T-cell (primary cell): Measurements from ENCODE around the gene CYTH1. TPM values are rescaled to one million over a fixed set of nuclear protein-coding genes. Genes with fewer than 3 reads are reported as not detected.
A peak's percentile ranks its signal among the peaks of the same experiment; 100 is the strongest.

Experiments used
- ATAC-seq, 4 experiments: fragments of 200-7000 bp in 3 of 4; fragments of 150-1000 bp in 1 of 4; cut with Tn5 transposase; replicated peaks in 1 of 4; 1 replicate in 3 of 4; 2 replicates in 1 of 4; pipeline ENCODE4 v1.10.0; 2021; ENCODE audit warnings: moderate library complexity in 3 of 4, mild to moderate bottlenecking in 2 of 4, moderate number of reproducible peaks in 1 of 4
- CTCF ChIA-PET, 2 donors: fragments of 300-600 bp; sonication (Branson Sonifier 250); formaldehyde crosslinking; loops; one replicate each; lab custom pipeline; 2022; ENCODE audit warnings: antibody characterized with exemption in 2 of 2; lab: Charles Lee
- POLR2A ChIA-PET, 2 donors: fragments of 300-600 bp; sonication (Branson Sonifier 250); formaldehyde crosslinking; loops; one replicate each; lab custom pipeline; 2022; ENCODE audit warnings: antibody characterized with exemption in 2 of 2; lab: Charles Lee
- DNase-seq, 35 experiments: peaks; one replicate each; pipeline versions ENCODE4 v3.0.0 to v3.0.0-alpha.2; 2013 to 2023
- H3K27ac ChIP-seq: one replicate; pipeline ENCODE4 v1.5.1; 2013; ENCODE audit warnings: low read length
- H3K27me3 ChIP-seq, 2 experiments: replicated peaks in 1 of 2; 1 replicate in 1 of 2; 2 replicates in 1 of 2; pipeline versions ENCODE4 v1.6.1 to v1.7.0; 2013; ENCODE audit warnings: low read length in 1 of 2, mixed read lengths in 1 of 2; ENCODE audit not compliant: control insufficient read depth in 2 of 2, insufficient read depth in 2 of 2; ENCODE audit errors: extremely low read depth in 1 of 2
- H3K36me3 ChIP-seq, 2 donors: 1 replicate in 1 of 2; 2 replicates in 1 of 2; pipeline versions ENCODE4 v1.6.1 to v1.7.0; 2013; ENCODE audit warnings: low read length in 1 of 2; ENCODE audit not compliant: control insufficient read depth in 2 of 2, insufficient read depth in 1 of 2; ENCODE audit errors: extremely low read depth in 1 of 2
- H3K4me1 ChIP-seq, 2 experiments: 1 replicate in 1 of 2; 2 replicates in 1 of 2; pipeline versions ENCODE4 v1.6.1 to v1.7.0; 2013; ENCODE audit warnings: low read length in 2 of 2, mixed read lengths in 1 of 2; ENCODE audit not compliant: insufficient read depth in 2 of 2, control insufficient read depth in 1 of 2; ENCODE audit errors: extremely low read depth in 1 of 2
- H3K4me3 ChIP-seq, 2 donors: 1 replicate in 1 of 2; 2 replicates in 1 of 2; pipeline versions ENCODE4 v1.5.1 to v1.7.0; 2013; ENCODE audit warnings: mild to moderate bottlenecking in 2 of 2, low read length in 1 of 2, moderate library complexity in 1 of 2; ENCODE audit not compliant: control insufficient read depth in 1 of 2; ENCODE audit errors: extremely low read depth in 1 of 2
- H3K9me3 ChIP-seq: 2 replicates; pipeline ENCODE4 v1.7.0; 2013
- H3K27ac Mint-ChIP-seq, 2 donors: one replicate each; pipeline ENCODE4 v1.8.0; 2020 to 2021; ENCODE audit warnings: mild to moderate bottlenecking in 2 of 2, mixed read lengths in 2 of 2
- H3K27me3 Mint-ChIP-seq, 2 donors: one replicate each; pipeline ENCODE4 v1.8.0; 2021 to 2022; ENCODE audit warnings: mixed read lengths in 2 of 2
- H3K36me3 Mint-ChIP-seq: one replicate; pipeline ENCODE4 v1.8.0; 2021; ENCODE audit warnings: mixed read lengths
- H3K4me1 Mint-ChIP-seq, 3 donors: one replicate each; pipeline ENCODE4 v1.8.0; 2020 to 2022; ENCODE audit warnings: mixed read lengths in 3 of 3, mild to moderate bottlenecking in 1 of 3
- H3K4me3 Mint-ChIP-seq, 3 donors: one replicate each; pipeline ENCODE4 v1.8.0; 2020 to 2022; ENCODE audit warnings: mild to moderate bottlenecking in 3 of 3, mixed read lengths in 3 of 3, moderate library complexity in 3 of 3
- H3K9me3 Mint-ChIP-seq, 3 donors: one replicate each; pipeline ENCODE4 v1.8.0; 2020 to 2022; ENCODE audit warnings: mixed read lengths in 3 of 3
- WGBS: methylation state at CpG from one replicate; pipeline ENCODE4 v1.1.5; 2013; ENCODE audit warnings: missing lambda C conversion rate; ENCODE audit not compliant: insufficient coverage; 5-methylcytosine and 5-hydroxymethylcytosine counted together
- total RNA-seq, 35 experiments: library from RNA in 6 of 35; stranded (reverse) in 6 of 35; fragments of 120-200 nt in 1 of 35; gene quantifications; one replicate each; pipeline versions ENCODE4 v1.2.1 to v1.2.4 and lab custom pipeline; 2013 to 2026

The CYTH1 gene
- total RNA-seq, 5 donors from 2014 or later (not counting 1 experiment from before 2014, with no cell fraction given), result 357 to 509 (median 372) TPM

GRCh38 chr17:78825696-78826095, 43.6 kb upstream of the CYTH1 start:
- ChIA-PET POLR2A (no interaction called here), CTCF (no interaction called here)
- Histone ChIP-seq H3K9me3 (no peaks in the 10 kb centered on the region), H3K27me3 (no peaks in the 10 kb centered on the region), H3K4me1 (peaks cover 4% of the 10 kb centered on the region in 2 experiments), H3K36me3 (peaks cover 9 to 93% of the 10 kb centered on the region in 2 donors), H3K27ac (no peak overlapping the region), H3K4me3 (no peak overlapping the region)
- Mint-ChIP-seq H3K4me3 (peak overlapping the region in 1 of 3 donors; percentile 14), H3K27me3 (no peaks in the 10 kb centered on the region), H3K27ac (peak overlapping the region; percentile 75 to 77), H3K9me3 (no peaks in the 10 kb centered on the region), H3K4me1 (peaks cover 34 to 57% (median 46%) of the 10 kb centered on the region in 3 donors), H3K36me3 (peaks cover 85% of the 10 kb centered on the region)
- WGBS, result 100% methylated on average over 5 of the region's 6 CpGs
- ATAC-seq (no peak), DNase-seq (no peak)

GRCh38 chr17:78824240-78824639, 42.2 kb upstream of the CYTH1 start:
- peaks cover 84% of the 10 kb centered on the region for H3K36me3 Mint-ChIP-seq

GRCh38 chr17:78823282-78824046, 41.4 kb upstream of the CYTH1 start:
- H3K27me3 ChIP-seq, result no peaks in the 10 kb centered on the region
- ATAC-seq, result no peak
- POLR2A ChIA-PET, result interaction anchor here in 1 of 2 donors (0.9 kb wide), 1 partner anchor 15 kb away, joined by 7 read pairs; no protein-coding TSS in a partner anchor
- H3K4me3 ChIP-seq, result no peak overlapping the region
- no peaks in the 10 kb centered on the region for H3K9me3 Mint-ChIP-seq
- H3K27ac Mint-ChIP-seq, result peak overlapping the region; percentile 75 to 77
- WGBS, result 96% methylated on average over 13 of the region's 14 CpGs
- H3K4me1 Mint-ChIP-seq, result peaks cover 48 to 69% (median 51%) of the 10 kb centered on the region in 3 donors
- peaks cover 22 to 25% of the 10 kb centered on the region in 2 experiments for H3K4me1 ChIP-seq
- no peaks in the 10 kb centered on the region for H3K9me3 ChIP-seq
- CTCF ChIA-PET, result no interaction called here
- H3K36me3 Mint-ChIP-seq, result peaks cover 84% of the 10 kb centered on the region
- no peaks in the 10 kb centered on the region for H3K27me3 Mint-ChIP-seq
- DNase-seq, result no peak
- H3K27ac ChIP-seq, result no peak overlapping the region
- H3K4me3 Mint-ChIP-seq, result peak overlapping the region in 1 of 3 donors; percentile 37
- peaks cover 6 to 88% of the 10 kb centered on the region in 2 donors for H3K36me3 ChIP-seq

More at GRCh38 chr17:78824240-78824639, 42.2 kb upstream of the CYTH1 start:
- H3K36me3 ChIP-seq, result peaks cover 9 to 94% of the 10 kb centered on the region in 2 donors
- peaks cover 17 to 19% of the 10 kb centered on the region in 2 experiments for H3K4me1 ChIP-seq
- POLR2A ChIA-PET, result interaction anchor here (0.6 to 0.9 kb wide), 2 partner anchors 14 to 39 kb away, joined by 7 to 9 read pairs; no protein-coding TSS in a partner anchor
- H3K9me3 Mint-ChIP-seq, result no peaks in the 10 kb centered on the region
- ATAC-seq (no peak), DNase-seq (no peak)
- peaks cover 42 to 63% (median 48%) of the 10 kb centered on the region in 3 donors for H3K4me1 Mint-ChIP-seq
- peak overlapping the region; percentile 75 to 77 for H3K27ac Mint-ChIP-seq
- no peaks in the 10 kb centered on the region for H3K9me3 ChIP-seq
- CTCF ChIA-PET, result no interaction called here
- no peak overlapping the region for H3K4me3 ChIP-seq
- H3K27ac ChIP-seq, result no peak overlapping the region
- no peaks in the 10 kb centered on the region for H3K27me3 Mint-ChIP-seq
- H3K4me3 Mint-ChIP-seq, result peak overlapping the region in 1 of 3 donors; percentile 4
- H3K27me3 ChIP-seq, result no peaks in the 10 kb centered on the region
- WGBS, result 88% methylated on average over 4 of the region's 7 CpGs

GRCh38 chr17:78822552-78822951, 40.5 kb upstream of the CYTH1 start:
- ATAC-seq, result no peak
- Histone ChIP-seq H3K27ac (no peak overlapping the region), H3K4me1 (peaks cover 31 to 34% of the 10 kb centered on the region in 2 experiments), H3K36me3 (peaks cover 4 to 88% of the 10 kb centered on the region in 2 donors), H3K9me3 (no peaks in the 10 kb centered on the region), H3K4me3 (no peak overlapping the region), H3K27me3 (no peaks in the 10 kb centered on the region)
- Mint-ChIP-seq H3K4me3 (peak overlapping the region in 1 of 3 donors; percentile 37), H3K27me3 (no peaks in the 10 kb centered on the region), H3K36me3 (peaks cover 77% of the 10 kb centered on the region), H3K4me1 (peaks cover 52 to 73% (median 54%) of the 10 kb centered on the region in 3 donors), H3K27ac (peak overlapping the region; percentile 70 to 75), H3K9me3 (no peaks in the 10 kb centered on the region)
- no peak for DNase-seq
- ChIA-PET CTCF (interaction anchor here in 1 of 2 donors (1.0 kb wide), 1 partner anchor 22 kb away, joined by 3 read pairs; no protein-coding TSS in a partner anchor), POLR2A (interaction anchor here (0.6 to 1.0 kb wide), 5 partner anchors 16 to 72 kb away, joined by 3 to 6 read pairs (median 4); no protein-coding TSS in a partner anchor)
- WGBS, result 97% methylated on average over 11 of the region's 14 CpGs

GRCh38 chr17:78821961-78822360, 39.9 kb upstream of the CYTH1 start:
- Histone ChIP-seq H3K27ac (no peak overlapping the region), H3K4me1 (peaks cover 37 to 40% of the 10 kb centered on the region in 2 experiments), H3K36me3 (peaks cover 0 to 86% of the 10 kb centered on the region in 2 donors), H3K4me3 (no peak overlapping the region), H3K9me3 (no peaks in the 10 kb centered on the region), H3K27me3 (no peaks in the 10 kb centered on the region)
- H3K36me3 Mint-ChIP-seq, result peaks cover 77% of the 10 kb centered on the region
- ChIA-PET CTCF (interaction anchor here in 1 of 2 donors (0.5 to 1.0 kb wide), 2 partner anchors 22 to 1177 kb away, joined by 3 read pairs; no protein-coding TSS in a partner anchor), POLR2A (interaction anchor here (0.6 to 1.0 kb wide), 4 partner anchors 16 to 72 kb away, joined by 3 to 6 read pairs (median 4); no protein-coding TSS in a partner anchor)
- H3K9me3 Mint-ChIP-seq, result no peaks in the 10 kb centered on the region
- H3K4me1 Mint-ChIP-seq, result peaks cover 57 to 79% (median 60%) of the 10 kb centered on the region in 3 donors
- H3K27me3 Mint-ChIP-seq, result no peaks in the 10 kb centered on the region
- WGBS, result 89% methylated on average over 6 of the region's 8 CpGs
- DNase-seq (no peak), ATAC-seq (no peak)
- no peak overlapping the region for H3K4me3 Mint-ChIP-seq
- peak overlapping the region; percentile 52 to 75 for H3K27ac Mint-ChIP-seq

- no peak for ATAC-seq
- Mint-ChIP-seq H3K36me3 (peaks cover 73% of the 10 kb centered on the region), H3K27me3 (no peaks in the 10 kb centered on the region), H3K9me3 (no peaks in the 10 kb centered on the region), H3K27ac (peak overlapping the region; percentile 91 to 92), H3K4me1 (peaks cover 63 to 82% (median 65%) of the 10 kb centered on the region in 3 donors), H3K4me3 (peak overlapping the region in 1 of 3 donors; percentile 25)
- Histone ChIP-seq H3K9me3 (no peaks in the 10 kb centered on the region), H3K36me3 (peaks cover 0 to 85% of the 10 kb centered on the region in 2 donors), H3K4me3 (no peak overlapping the region), H3K27me3 (no peaks in the 10 kb centered on the region), H3K27ac (peak overlapping the region; percentile 90), H3K4me1 (peaks cover 42 to 51% of the 10 kb centered on the region in 2 experiments)
- ChIA-PET CTCF (no interaction called here), POLR2A (interaction anchor here (0.5 to 1.1 kb wide), 4 partner anchors 17 to 90 kb away, joined by 3 to 10 read pairs (median 4); no protein-coding TSS in a partner anchor)
- no peak for DNase-seq
- 96% methylated on average over 13 of the region's 13 CpGs for WGBS
These were observed 38.8 kb upstream of the CYTH1 start for GRCh38 chr17:78820841-78821240.
